ENCODE measurements around the gene RBM24.

DNA sequence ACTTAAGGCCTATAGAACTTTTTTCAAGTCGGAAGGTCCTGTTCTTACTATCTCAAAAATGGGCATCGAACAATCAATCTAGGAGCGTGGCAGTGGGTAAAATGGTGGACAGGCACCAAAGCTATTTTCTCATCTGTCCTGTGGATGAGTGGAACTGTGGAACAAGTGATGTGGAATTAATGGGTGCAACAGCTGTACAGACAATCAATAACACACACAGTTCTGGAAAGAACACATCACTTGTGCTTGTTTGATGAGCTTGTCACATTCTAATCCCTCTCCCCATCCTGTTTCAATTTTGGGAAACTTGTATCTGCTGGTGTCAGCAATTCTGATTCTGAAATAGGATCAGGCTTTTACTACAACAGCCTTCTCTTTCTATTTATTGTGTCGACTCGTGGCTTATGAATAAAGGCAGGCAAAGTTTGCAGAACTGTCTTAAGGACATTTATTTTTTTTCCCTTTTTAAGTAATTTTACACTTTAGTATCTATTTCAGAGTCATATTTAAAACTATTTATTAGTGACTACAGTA lies 11.5 kb downstream of the RBM24 start:
- TF ChIP-seq, protein P1, sequence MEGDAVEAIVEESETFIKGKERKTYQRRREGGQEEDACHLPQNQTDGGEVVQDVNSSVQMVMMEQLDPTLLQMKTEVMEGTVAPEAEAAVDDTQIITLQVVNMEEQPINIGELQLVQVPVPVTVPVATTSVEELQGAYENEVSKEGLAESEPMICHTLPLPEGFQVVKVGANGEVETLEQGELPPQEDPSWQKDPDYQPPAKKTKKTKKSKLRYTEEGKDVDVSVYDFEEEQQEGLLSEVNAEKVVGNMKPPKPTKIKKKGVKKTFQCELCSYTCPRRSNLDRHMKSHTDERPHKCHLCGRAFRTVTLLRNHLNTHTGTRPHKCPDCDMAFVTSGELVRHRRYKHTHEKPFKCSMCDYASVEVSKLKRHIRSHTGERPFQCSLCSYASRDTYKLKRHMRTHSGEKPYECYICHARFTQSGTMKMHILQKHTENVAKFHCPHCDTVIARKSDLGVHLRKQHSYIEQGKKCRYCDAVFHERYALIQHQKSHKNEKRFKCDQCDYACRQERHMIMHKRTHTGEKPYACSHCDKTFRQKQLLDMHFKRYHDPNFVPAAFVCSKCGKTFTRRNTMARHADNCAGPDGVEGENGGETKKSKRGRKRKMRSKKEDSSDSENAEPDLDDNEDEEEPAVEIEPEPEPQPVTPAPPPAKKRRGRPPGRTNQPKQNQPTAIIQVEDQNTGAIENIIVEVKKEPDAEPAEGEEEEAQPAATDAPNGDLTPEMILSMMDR (IDR thresholded peaks at IDR 0.05; ENCODE audit: low read length): no peak
- TF ChIP-seq EZH2phosphoT487 (IDR thresholded peaks at IDR 0.05; ENCODE audit: low read length): no peak

Data from MM.1S (cell line).